Mucosa of gallbladder (tissue), 1 donor: ENCODE results near the gene PLD3. TPM values are rescaled to one million over a fixed set of nuclear protein-coding genes. Genes with fewer than 3 reads are reported as not detected.
"Not testable (repeated sequence)": the region's sequence is repeated elsewhere in the genome, so short reads cannot be mapped to it uniquely, and the experiment has no call there.

Source experiments
- DNase-seq: peaks from one replicate; pipeline ENCODE4 v3.0.0-alpha.2; 2020; ENCODE audit warnings: low spot score
- total RNA-seq: library from RNA; stranded (reverse); gene quantifications from one replicate; pipeline ENCODE4 v1.2.1, GENCODE V29; 2021
- donor health status: DM: no; HTN: no; CAD: no.

PLD3 gene
- total RNA-seq, 1 donor from 2014 or later = 224 TPM

DNA sequence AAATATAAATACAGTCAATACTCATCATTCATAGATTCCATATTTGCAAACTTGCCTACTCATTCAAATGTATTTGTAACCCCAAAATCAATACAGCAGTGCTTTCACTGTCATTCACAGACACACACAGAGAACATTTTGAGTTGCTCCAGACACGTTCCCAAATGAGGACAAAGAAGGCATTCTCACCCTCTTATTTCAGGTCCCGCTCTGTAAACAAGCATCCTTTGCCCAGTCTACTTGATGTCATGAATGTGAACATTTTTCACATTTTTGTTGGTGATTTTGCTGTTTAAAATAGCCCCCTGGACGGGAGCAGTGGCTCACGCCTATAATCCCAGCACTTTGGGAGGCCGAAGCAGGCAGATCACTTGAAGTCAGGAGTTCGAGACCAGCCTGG is 15.8 kb upstream of the PLD3 start:
- DNase-seq = no peak

DNA sequence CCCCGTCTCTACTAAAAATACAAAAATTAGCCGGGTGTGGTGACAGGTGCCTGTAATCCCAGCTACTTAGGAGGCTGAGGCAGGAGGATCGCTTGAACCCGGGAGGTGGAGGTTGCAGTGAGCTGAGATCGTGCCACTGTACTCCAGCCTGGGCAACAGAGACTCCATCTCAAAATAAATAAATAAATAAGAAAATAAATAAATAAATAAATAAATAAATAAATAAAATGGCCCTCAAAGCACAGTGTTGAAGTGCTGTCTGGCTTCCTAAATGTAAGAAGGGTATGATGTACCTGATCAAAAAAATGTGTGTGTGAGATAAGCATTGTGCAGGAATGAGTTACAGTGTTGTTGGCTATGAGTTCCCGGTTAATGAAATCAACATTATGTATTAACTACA is 15.4 kb upstream of the PLD3 start:
- not testable (repeated sequence) for DNase-seq

DNA sequence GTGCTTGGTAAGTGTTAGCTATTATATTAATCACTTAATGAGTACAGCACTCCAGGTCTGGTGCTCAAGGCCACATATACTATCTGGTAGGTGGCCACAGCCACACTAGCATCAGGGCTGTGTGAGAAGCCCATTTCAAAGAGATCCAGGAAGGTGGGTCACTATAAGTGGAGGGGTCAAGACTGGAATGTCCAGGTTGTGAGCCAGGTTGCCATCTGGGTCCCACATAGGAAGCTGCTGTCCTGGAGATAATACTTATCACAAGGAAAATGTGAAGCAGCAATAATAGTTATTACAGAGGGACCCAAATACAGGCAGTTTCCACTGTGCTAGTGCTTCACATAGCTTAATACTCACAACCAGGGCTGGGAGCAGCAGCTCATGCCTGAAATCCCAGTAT is 13.4 kb upstream of the PLD3 start:
- DNase-seq = no peak

DNA sequence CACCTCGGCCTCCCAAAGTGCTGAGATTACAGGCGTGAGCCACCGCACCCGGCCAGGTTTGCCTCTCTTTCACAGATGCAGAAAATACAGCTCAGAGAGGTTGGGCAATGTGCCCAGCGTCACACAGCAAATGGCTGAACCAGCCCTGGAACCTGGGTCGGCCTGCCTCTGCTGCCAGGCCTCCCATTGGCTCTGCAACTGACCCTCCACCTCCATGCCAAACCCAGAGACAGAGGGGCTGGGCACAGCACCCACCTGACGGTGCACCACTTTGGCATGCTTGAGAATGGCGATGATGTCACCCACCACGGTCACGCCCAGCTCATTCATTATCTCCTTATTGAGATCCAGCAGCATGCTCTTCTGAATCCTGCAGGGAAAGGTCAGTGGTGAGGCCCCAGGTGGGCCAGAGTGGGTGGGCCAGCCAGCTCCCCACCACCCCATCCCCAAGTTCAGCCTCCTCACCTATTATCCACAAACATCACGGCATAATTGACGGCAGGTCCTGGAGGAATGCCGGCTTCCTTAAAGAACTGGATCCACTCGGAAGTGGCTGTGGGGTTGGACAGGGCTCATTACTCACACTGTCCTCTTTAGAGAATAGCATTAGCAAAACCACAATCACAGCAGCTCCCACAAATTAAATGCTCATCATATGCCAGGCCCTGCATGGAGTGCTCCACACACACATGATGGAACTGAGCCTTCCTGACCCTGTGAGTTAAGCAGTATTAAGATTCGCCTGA is 12.5 kb upstream of the PLD3 start:
- DNase-seq = no peak

DNA sequence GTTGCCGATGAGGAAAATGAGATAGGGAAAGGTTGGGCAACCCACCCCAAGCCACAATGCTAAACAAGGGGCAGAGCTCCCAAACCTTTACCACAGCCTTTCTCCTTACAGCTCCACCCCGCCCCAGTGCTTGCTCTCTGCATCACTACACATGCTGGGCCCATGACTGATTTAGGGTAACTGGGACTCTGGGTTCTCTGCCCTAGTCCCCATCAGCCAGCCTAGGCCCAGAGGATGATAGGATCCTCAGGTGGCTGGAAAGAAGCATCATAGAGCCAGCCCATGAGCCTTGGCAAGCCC is 11.9 kb upstream of the PLD3 start:
- no peak for DNase-seq

DNA sequence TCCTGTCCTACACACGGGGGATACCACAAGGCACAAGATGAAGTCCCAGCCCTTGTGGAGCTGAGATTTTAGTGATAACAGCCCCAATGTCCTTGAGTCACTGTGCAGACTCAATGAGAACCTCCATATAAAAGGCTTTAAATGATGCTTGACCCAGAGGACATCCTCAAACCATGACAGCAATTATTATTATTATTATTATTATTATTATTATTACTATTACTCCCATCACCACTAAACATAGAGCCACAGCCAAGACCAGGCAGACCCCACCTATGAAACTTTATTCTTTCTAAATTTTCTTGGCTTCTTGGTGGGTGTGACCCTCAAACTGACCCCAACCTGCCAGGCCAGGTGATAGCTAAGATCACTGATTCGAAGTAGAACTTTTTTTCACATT is 11.4 kb upstream of the PLD3 start:
- no peak for DNase-seq

DNA sequence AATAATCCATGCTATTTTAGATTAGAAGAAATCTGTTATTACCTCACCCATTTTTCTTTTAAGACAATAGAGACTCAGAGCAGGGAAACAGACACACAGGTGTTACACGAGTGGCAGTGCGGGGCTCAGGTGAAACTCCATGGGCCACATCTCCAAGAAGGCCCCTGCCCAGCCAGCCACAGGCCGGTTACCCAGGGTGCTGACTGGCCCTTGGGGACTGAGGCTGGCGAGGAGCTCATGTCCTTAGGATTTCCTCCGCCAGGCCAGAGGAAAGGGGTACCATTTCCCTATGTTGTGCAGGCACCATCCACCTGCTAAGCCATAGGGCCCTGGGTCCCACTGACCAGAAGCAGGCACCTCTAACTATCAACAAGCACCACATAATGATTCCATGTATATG is 10.9 kb upstream of the PLD3 start:
- no peak for DNase-seq

DNA sequence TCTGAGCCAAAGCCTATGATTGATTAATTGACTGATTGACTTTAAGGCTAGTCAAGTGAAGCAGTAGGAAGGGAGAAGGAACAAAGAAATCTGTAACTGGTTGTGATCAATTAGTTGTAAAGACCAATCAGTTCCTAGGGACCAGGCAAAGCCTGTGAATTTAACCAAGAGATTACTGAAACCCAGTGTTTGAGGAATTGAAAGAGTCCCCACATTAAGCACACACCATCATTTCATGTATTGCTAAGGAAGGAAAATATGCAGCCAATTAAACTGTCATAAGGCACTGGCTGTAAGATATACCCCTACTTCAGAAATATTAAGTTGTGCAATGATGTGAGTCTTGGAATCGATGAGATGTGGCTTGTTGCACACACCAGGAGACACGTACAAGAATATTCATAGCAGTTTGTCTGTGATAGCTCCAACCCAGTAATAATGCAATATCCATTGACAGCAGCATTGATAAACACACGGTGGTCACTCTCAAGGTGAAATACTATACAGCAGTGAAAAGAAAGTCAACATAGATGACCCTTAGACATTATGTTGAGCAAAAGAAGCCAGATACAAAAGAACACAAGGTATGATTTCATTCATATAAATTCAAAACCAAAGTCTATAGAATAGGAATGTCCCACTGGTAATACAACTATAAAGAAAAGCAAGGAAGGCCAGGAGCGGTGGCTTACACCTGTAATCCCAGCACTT is 9.3 kb upstream of the PLD3 start:
- DNase-seq = no peak

DNA sequence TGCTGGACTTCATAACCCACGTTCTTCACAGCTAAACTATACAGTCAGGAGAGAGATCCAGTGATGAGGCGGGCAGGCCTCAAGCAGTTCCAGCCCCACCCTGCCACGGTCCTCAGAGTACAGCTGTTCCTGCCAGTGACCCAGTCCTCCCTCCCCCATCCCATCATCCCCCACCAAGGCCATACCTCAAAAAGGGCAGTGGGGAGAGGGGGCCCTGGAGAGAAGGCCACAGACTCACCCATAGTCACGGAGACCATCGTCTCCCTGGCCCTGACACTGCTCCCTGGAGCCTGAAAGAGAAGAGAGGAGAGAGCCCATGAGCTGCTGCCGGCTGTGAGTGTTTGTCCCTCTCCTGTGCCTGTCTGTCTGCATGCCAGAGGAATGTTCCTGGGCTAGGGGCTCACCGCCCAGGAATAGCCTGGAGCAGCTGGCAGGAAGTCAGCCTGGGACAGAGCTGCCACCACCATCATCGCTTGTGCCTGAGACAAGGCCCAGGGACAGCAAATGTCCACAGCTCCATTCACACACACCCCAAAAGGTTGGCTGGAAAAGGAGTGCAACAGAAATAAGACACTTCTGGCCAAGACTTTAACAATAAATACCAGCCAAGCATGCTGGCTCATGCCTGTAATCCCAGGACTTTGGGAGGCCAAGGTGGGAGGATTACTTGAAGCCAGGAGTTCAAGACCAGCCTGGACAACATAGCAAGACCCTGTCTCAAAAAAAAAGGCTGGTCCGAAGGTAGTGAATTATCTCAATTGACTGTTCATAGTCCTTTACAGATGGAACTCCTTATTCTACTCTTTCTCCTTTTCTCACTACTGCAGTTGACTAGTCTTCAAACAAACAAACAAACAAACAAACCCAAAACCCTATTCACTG is 6.7 kb upstream of the PLD3 start:
- DNase-seq = no peak

DNA sequence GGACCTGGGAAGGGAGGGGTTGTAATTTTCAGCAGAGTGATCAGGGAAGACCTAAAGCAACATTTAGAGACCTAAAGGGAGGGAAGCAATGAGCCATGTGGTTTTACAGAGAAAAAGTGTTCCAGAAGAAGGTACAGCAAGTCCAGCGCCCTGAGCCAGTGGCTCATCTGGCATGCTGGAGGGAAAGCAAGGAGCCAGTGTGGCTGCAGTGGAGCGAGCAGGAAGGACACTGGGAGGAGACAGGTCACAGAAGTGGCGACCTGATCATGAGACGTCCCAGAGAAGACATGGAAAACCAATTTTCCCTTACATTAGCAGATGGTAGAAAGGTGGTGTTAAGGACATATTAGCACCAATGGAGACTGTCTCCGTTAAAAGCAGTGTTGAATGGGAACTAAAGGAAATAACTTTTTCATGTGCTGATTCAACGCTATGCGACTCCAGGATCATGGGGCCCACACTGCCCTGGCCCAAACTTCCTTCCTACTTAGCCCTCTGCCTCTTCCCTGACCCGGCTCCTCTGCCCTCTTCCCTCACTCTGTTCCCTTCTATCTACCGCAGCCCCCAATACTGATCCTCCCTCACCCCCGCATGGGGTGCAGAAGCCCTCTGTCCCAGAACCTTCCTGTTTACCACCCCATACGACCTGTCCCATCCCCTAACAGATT is 5.7 kb upstream of the PLD3 start:
- no peak for DNase-seq

DNA sequence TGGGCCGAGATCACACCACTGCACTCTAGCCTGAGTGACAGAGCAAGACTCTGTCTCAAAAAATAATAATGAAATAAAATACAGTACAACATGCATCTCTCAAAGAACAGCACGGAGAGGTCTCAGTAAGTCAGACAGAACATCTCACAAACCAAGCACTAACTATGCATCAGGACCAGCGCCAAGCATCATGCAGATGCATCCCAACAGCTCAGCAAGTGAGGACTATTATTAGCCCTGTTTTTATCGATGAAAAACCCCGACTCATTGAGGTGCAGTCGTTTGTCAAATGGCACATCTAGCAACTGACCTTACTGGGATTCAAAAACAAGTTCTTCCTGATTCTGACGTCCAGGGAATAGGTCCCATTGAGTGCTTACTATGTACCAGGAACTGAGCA is 4.1 kb upstream of the PLD3 start:
- DNase-seq = no peak

DNA sequence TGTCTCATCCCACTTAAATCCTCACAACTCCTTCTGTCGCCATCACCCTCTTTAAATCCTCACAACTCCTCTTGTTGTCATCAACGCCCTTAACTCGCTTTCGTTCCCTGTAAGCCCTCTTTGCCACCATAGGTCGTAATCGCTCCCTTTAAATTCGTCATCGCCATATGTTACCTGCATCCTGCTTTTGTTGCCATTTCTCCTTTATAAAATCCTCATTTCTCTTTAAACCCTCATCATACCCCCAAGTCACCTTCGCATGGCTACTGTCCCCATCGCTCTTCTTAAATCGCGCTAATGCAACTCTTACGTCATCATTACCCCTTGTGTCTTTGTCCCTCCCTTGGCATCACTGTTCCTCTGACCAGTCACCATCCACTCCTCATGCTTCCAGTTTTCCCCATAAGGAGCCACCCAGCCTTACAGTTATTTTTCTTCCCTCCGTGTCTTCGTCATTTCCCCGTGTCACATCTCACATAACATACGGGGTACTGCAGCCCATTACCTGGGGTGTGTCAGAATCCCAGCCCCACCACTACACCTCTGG is 539 bp downstream of the PLD3 start:
- no peak for DNase-seq

DNA sequence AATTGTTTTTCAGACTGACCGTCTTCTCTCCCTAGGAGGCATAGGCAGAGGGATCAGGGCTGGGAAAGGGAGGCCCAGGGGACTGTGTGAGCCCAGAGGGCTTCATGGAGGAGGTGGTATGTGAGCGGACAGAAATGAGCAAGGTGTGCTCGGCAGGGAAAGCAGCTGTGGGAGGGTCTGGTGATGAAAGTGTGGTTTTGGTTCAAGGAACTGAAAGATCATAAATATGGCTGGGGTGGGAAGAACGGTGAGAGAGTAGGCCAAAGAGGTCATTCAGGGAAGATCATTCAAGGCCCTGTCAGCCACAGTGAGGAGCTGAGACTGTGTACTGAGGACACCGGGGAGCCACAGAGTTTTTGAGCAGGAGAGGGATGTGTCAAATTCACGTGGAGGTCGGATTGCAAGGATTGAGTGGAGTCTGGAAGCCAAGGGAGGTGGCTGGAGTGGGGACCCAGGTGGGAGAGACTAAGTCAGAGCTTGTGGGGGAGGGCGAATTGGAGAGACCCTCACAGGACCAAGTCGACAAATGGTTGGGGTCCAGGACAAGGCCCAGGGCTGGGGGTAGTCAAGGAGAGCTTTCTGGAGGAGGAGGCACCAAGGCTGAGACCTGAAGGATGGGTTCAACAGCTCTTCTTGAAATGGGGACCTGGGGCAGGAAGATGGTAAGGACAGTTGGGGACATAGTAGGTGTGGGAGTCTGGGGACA is 7.6 kb downstream of the PLD3 start:
- DNase-seq = no peak

DNA sequence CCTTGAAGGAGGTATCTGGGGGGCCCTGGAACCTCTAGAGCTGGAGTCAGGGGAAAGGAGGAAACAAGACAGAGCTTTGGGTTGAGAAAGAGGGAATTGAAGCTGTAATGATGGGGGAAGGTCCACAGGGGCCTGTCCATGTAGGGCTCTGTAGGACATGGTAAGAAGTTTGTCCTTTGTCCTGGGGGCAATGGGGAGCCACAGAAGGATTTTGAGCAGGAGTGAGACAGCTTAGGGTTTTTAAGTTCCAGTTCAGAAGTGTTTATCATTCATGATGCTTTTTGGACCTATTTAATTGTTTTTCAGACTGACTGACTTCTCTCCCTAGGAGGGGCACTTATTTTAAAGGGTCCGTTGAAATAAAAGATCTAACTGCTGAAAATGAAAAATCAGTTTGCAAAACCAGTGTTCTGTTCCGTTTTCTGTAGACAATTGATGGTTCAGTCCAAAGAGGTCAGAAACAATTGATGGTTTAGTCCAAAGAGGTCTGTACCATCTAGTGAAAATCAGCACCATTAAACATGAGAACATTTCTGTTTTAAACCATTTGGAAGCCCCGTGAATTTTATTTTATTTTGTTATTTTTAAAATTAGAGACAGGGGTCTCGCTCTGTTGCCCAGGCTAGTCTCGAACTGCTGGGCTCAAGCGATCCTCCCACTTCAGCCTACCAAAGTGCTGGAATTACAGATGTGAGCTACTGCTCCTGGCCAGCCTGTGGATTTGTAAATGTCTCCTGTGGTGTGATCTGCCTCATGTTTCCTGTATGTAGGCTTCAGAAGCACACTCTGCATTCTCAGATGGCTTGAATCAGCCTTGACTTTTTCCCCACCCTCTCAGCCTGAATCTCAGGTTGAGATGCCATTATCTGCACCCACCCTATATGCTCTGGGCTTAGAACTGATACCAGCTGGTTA is 8.4 kb downstream of the PLD3 start:
- no peak for DNase-seq

DNA sequence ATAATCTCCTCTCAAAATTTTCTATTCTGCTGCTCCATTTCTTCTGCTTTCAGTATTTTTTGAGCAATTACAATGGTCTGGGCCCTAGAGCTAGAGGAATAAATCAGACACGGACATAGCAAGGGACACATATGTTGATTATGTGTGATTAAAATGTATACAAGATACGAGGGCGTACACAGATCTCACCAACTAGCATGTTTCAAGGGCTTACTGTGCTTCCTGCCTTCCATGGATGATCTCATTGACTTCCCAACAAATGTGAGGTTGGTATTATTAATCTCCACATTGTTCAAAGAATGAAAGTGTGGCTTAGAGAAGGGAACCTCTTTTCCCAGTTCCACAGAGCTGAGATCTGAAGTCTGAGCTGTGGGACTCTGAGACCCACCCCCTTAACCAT is 9.1 kb downstream of the PLD3 start:
- DNase-seq = no peak

DNA sequence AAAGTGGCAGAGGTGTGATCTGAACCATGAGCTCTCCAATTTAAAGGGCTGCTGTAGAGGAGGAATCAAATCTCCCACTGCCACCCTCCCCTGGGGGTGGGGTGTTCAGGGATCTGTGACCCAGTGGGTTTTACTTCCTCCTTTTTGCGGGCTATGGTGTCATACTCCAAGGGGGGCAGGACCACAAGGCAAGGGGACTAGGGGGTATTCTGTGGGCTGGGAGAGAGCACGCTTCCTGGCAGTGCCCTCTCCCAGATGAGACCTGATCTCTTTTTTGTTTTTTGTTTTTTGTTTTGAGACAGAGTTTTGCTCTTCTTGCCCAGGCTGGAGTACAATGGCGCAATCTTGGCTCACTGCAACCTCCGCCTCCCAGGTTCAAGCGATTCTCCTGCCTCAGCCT is 10.3 kb downstream of the PLD3 start:
- no peak for DNase-seq

DNA sequence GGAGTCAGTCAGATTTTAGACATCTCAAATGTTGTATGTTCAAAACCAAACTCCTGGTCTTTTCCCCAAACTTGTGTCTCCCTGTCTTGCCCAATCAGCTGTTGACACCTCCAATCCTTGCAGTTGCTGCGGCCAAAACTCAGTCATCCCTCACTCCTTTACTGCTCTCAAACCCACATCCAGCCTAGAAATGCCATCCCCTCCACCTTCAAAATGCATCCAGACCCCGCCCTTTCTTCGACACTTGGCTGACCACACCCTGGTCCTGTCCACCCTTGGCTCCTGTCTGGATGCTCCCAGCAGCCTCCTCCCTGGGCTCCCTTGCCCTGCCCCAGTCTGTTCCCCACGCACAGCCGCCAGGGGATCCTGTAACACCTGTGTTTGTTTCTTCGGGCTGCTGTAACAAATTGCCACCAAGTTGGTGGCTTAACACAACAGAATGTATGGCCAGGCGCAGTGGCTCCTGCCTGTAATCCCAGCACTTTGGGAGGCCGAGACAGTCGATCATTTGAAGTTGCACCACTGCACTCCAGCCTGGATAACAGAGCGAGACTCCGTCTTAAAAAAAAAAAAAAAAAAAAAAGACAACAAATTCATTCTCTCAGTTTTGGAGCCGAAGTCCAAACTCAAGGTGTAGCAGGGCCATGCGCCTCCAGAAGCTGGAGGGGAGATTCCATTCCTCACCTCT is 11.7 kb downstream of the PLD3 start:
- no peak for DNase-seq

DNA sequence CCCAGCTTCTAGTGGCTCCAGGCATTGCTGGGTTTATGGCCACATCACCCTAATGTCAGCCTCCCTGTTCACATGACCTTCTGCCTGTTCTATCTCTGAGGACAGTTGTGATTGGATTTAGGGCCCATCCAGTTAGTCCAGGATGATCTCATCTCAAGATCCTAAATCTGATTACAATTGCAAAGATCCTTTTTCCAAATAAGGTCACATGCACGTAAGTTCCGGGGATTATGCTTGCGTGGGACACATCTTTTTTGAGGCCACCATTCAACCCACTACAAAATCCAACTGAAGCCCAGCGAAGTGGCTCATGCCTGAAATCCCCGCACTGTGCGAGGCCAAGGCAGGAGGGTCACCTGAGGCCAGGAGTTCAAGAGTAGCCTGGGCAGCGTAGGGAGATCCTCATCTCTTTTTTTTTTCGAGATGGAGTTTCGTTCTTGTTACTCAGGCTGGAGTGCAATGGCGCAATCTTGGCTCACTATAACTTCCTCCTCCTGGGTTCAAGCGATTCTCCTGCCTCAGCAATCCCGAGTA is 12.3 kb downstream of the PLD3 start:
- no peak for DNase-seq

DNA sequence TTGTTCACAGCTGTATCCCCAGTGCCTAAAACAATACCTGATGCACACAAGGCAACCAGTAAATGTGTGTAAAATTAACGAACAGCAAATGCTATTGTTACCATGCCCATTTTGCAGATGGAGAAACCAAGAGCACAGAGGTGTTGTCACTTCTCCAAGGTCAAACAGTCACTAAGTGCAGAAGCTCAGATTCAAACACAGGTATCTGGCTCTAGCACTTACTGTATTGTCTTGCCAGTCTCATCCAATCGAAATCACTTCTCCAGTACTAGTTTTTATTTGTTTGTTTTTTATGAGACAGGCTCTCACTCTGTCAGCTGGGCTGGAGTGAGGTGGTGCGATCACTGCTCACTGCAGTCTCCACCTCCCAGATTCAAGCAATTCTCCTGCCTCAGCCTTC is 13.7 kb downstream of the PLD3 start:
- no peak for DNase-seq
